Ascending aorta (tissue), 2 donors: ENCODE measurements around the gene ATP6V0A1. TPM values are rescaled to one million over a fixed set of nuclear protein-coding genes. Genes with fewer than 3 reads are reported as not detected.

ENCODE experiments used
- DNase-seq, 2 donors: peaks; one replicate each; pipeline ENCODE4 v3.0.0-alpha.2; 2019; ENCODE audit warnings: low spot score in 2 of 2
- H3K27ac ChIP-seq, 2 donors: fragments of 200-600 bp; sonication (generic); one replicate each; pipeline ENCODE4 v1.5.1; 2016 to 2017; ENCODE audit warnings: mild to moderate bottlenecking in 1 of 2
- H3K27me3 ChIP-seq: fragments of 200-600 bp; sonication (generic); one replicate; pipeline ENCODE4 v1.5.1; 2017
- H3K36me3 ChIP-seq, 2 donors: fragments of 200-600 bp; sonication (generic); one replicate each; pipeline ENCODE4 v1.5.1; 2016
- H3K4me1 ChIP-seq, 2 donors: fragments of 200-600 bp; sonication (generic); one replicate each; pipeline ENCODE4 v1.5.1; 2016 to 2017; ENCODE audit warnings: mild to moderate bottlenecking in 1 of 2
- H3K4me3 ChIP-seq, 2 donors: fragments of 200-600 bp; sonication (generic); one replicate each; pipeline ENCODE4 v1.5.1; 2016 to 2017; ENCODE audit warnings: mild to moderate bottlenecking in 1 of 2
- H3K9me3 ChIP-seq, 2 donors: fragments of 200-600 bp; sonication (generic); one replicate each; pipeline ENCODE4 v1.5.1; 2016
- intact Hi-C: fragments of 100-400 bp; cut with DNase I; formaldehyde crosslinking; loops from one replicate; pipeline ENCODE4 v1.15.1; 2023
- total RNA-seq: library from RNA; depleted of rRNA; stranded (reverse); fragments of >200 nt; gene quantifications from one replicate; pipeline ENCODE4 v1.1.0, GENCODE V29; 2016
- TF ChIP-seq, protein P1 (sequence below), 3 experiments: fragments of 200-600 bp in 2 of 3; fragments of 450-650 bp in 1 of 3; sonication (generic) in 2 of 3; IDR thresholded peaks; one replicate each; pipeline ENCODE4 v1.5.1; 2016 to 2019; ENCODE audit warnings: antibody characterized with exemption in 3 of 3, mild to moderate bottlenecking in 1 of 3, moderate library complexity in 1 of 3

Gene ATP6V0A1
- total RNA-seq, 1 donor from 2014 or later, result 59.0 TPM

DNA sequence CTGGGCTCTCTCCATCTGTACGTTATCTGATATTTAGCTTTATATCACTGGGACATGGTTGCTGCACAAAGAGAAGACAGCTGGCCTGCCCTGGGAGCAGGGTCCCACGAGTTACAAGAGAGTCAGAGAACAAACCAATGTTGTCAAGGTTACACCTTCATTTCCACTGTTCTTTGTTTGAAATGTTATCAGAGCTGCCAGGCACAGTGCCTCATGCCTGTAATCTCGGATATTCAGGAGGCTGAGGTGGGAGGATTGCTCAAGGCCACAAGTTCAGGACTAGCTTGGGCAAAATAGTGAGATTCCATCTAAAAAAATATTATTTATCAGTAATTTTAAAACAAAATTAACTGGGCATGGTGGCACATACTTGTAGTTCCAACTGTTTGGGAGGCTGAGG is 34.6 kb downstream of the ATP6V0A1 start:
- no peak for DNase-seq
- Histone ChIP-seq H3K36me3 (peaks cover 65 to 96% of the 10 kb centered on the region in 2 donors), H3K4me1 (no peaks in the 10 kb centered on the region), H3K4me3 (no peak overlapping the region), H3K27me3 (no peaks in the 10 kb centered on the region), H3K27ac (no peak overlapping the region), H3K9me3 (no peaks in the 10 kb centered on the region)
- TF ChIP-seq, protein P1, sequence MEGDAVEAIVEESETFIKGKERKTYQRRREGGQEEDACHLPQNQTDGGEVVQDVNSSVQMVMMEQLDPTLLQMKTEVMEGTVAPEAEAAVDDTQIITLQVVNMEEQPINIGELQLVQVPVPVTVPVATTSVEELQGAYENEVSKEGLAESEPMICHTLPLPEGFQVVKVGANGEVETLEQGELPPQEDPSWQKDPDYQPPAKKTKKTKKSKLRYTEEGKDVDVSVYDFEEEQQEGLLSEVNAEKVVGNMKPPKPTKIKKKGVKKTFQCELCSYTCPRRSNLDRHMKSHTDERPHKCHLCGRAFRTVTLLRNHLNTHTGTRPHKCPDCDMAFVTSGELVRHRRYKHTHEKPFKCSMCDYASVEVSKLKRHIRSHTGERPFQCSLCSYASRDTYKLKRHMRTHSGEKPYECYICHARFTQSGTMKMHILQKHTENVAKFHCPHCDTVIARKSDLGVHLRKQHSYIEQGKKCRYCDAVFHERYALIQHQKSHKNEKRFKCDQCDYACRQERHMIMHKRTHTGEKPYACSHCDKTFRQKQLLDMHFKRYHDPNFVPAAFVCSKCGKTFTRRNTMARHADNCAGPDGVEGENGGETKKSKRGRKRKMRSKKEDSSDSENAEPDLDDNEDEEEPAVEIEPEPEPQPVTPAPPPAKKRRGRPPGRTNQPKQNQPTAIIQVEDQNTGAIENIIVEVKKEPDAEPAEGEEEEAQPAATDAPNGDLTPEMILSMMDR (IDR thresholded peaks at IDR 0.05), result no peak
- intact Hi-C loops, result no loop called here

DNA sequence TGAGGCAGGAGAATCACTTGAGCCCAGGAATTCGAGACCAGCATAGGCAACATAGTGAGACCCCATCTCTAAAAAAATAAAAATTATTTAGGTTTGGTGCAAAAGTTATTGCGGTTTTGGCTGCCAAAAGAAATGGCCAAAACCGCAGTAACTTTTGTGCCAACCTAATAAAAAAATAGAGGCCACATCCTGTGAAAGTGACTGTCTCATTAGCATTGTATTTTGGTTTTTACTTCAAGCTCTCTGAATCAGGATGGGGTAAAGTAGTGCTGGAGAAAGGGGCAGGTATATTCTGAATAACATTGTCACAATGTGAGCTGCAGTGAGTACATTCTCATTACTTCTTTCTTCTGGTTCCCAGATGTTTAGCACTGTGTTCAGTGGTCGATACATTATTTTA is 36.0 kb downstream of the ATP6V0A1 start:
- H3K36me3 ChIP-seq, result peaks cover 64 to 97% of the 10 kb centered on the region in 2 donors

DNA sequence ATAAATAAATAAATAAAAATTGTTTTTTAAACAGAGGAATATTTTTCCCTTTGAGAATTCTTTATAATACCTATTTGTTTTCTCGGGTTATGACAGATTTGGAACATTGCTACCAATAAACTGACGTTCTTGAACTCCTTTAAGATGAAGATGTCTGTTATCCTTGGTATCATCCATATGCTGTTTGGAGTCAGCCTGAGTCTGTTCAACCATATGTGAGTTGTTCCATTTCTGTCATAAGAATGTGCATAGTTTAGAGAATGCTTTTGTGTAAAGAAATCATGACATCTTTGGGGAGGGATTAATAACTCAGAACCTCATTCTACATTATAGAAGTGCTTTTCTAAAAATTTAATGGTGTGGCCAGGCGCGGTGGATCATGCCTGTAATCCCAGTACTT is 40.1 kb downstream of the ATP6V0A1 start:
- intact Hi-C loops, result no loop called here
- no peak for DNase-seq
- no peak overlapping the region for H3K4me3 ChIP-seq
- no peaks in the 10 kb centered on the region for H3K27me3 ChIP-seq
- no peak overlapping the region for H3K27ac ChIP-seq
- H3K36me3 ChIP-seq, result peaks cover 62 to 97% of the 10 kb centered on the region in 2 donors
- no peaks in the 10 kb centered on the region for H3K4me1 ChIP-seq
- no peaks in the 10 kb centered on the region for H3K9me3 ChIP-seq
- TF ChIP-seq, protein P1 (IDR thresholded peaks at IDR 0.05), result no peak

More for the DNA sequence above, 36.0 kb downstream of the ATP6V0A1 start:
- H3K4me1 ChIP-seq, result no peaks in the 10 kb centered on the region
- H3K9me3 ChIP-seq, result no peaks in the 10 kb centered on the region
- H3K27me3 ChIP-seq, result no peaks in the 10 kb centered on the region
- H3K4me3 ChIP-seq, result no peak overlapping the region
- H3K27ac ChIP-seq, result no peak overlapping the region
- TF ChIP-seq, protein P1 (IDR thresholded peaks at IDR 0.05), result no peak
- DNase-seq, result no peak
- intact Hi-C loops, result no loop called here

DNA sequence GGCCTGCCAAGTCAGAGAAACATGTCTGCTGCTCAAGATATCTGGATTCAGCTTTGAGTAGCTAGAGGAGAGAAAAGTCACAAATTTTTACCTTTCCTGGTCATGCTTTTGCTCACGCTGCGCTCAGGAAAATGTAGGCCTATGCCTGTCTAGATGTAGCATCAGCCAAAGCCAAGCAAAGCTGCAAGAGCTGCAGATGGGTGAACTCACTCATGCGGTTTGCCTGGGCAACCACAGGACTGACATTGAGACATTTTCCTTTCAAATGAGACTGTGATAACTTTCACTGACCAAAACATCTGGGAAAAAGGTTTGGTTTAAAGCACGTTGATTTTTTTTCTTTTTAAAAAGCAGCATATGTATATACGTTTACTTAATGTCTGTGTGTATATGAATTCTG is 43.4 kb downstream of the ATP6V0A1 start:
- no peak for DNase-seq
- TF ChIP-seq, protein P1 (IDR thresholded peaks at IDR 0.05), result no peak
- H3K4me3 ChIP-seq, result no peak overlapping the region
- H3K36me3 ChIP-seq, result peaks cover 49 to 73% of the 10 kb centered on the region in 2 donors
- H3K4me1 ChIP-seq, result no peaks in the 10 kb centered on the region
- H3K9me3 ChIP-seq, result no peaks in the 10 kb centered on the region
- intact Hi-C loops, result no loop called here
- H3K27ac ChIP-seq, result no peak overlapping the region
- no peaks in the 10 kb centered on the region for H3K27me3 ChIP-seq

DNA sequence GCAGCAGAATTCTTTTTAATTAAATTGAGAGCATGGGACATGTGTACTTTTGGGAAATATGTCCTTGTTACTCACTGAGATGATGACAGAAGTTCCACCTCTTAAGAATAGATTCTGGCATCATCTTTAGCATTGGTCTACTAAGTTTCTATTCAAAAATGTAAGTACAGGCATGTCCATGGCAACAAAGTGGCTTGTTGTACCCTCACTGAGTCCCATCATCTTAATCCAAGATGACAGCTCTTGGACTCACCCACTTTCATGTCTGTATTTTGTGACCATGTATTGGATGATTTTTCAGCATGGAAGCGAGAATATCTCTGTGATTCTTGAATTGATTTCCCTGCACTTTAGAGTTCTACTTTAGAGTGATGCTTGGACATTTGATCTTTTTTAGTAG is 44.2 kb downstream of the ATP6V0A1 start:
- H3K27ac ChIP-seq, result no peak overlapping the region
- peaks cover 53 to 74% of the 10 kb centered on the region in 2 donors for H3K36me3 ChIP-seq
- H3K4me3 ChIP-seq, result no peak overlapping the region
- TF ChIP-seq, protein P1 (IDR thresholded peaks at IDR 0.05), result no peak
- DNase-seq, result no peak
- H3K4me1 ChIP-seq, result no peaks in the 10 kb centered on the region
- intact Hi-C loops, result no loop called here
- H3K9me3 ChIP-seq, result no peaks in the 10 kb centered on the region
- H3K27me3 ChIP-seq, result no peaks in the 10 kb centered on the region

DNA sequence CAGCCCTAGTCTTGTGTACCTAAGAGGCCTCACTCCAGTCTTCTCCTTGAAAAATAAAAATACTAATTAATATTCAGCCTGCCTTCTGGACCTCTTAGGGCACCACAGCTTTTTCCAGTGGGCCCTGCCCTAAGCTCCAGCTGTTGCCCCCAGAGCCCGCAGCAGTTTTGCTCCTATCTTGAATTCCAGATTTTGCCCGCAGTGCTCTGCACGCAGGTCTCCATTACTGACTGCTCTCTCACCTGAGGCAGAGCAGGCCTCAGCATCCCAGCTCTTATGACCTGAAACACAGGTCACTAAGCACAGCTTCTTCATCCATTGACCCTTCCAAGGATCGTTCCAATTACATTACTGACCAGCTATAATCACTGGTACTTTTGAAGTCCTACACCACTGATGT is 49.0 kb downstream of the ATP6V0A1 start:
- Histone ChIP-seq H3K36me3 (peaks cover 26 to 44% of the 10 kb centered on the region in 2 donors), H3K27ac (peak overlapping the region in 1 of 2 donors; percentile 5), H3K9me3 (no peaks in the 10 kb centered on the region), H3K4me1 (peaks cover 9 to 18% of the 10 kb centered on the region in 2 donors), H3K4me3 (no peak overlapping the region), H3K27me3 (no peaks in the 10 kb centered on the region)
- intact Hi-C loops, result no loop called here
- DNase-seq, result no peak
- TF ChIP-seq, protein P1 (IDR thresholded peaks at IDR 0.05), result no peak
